ENCODE measurements around the gene PTPRN2. TPM values are rescaled to one million over a fixed set of nuclear protein-coding genes. Genes with fewer than 3 reads are reported as not detected.

The PTPRN2 gene
- total and polyA plus RNA-seq, 9 of the 15 experiments (the other 6 are each of a cell fraction or from before 2014, with no cell fraction given): not detected

GRCh38 chr7:157622000-157622399, 965.6 kb downstream of the PTPRN2 start:
- ChIA-PET CTCF (ENCODE audit: low intra/inter-chr PET ratio) (no interaction called here), POLR2A (no interaction called here)
- DNase-seq (ENCODE audit: extremely low read depth in 1 of 4, low spot score in 3 of 4) (no peak), ATAC-seq (no peak), FAIRE-seq (no peak)
- Histone ChIP-seq H3K4me3 (no peak overlapping the region), H3K9me1 (ENCODE audit: control insufficient read depth, insufficient read depth, low read length) (peaks cover 6% of the 10 kb centered on the region), H4K20me1 (replicated peaks; ENCODE audit: control insufficient read depth, insufficient read depth, low read length) (peaks cover 13% of the 10 kb centered on the region), H3K27me3 (ENCODE audit: control insufficient read depth in 2 of 2, insufficient read depth in 2 of 2, low read length in 2 of 2) (peaks cover 63 to 69% of the 10 kb centered on the region in 2 experiments), H3K27ac (ENCODE audit: extremely low read depth, low read depth, low read length) (no peak overlapping the region), H3K9me3 (replicated peaks; ENCODE audit: control insufficient read depth, insufficient read depth, low read depth, low read length) (no peaks in the 10 kb centered on the region), H2AFZ (ENCODE audit: low read depth, low read length) (no peak overlapping the region), H3K9ac (ENCODE audit: insufficient read depth in 1 of 2, low read depth in 2 of 2, low read length in 2 of 2) (no peak overlapping the region), H3K79me2 (ENCODE audit: control insufficient read depth, insufficient read depth, low read length) (no peaks in the 10 kb centered on the region), H3K4me1 (replicated peaks in 1 of 2; ENCODE audit: control insufficient read depth in 2 of 2, insufficient read depth in 2 of 2, low read length in 2 of 2) (no peaks in the 10 kb centered on the region; a peak in 1 of 5 replicates), H3K36me3 (ENCODE audit: control insufficient read depth, insufficient read depth, low read length) (no peaks in the 10 kb centered on the region), H3K4me2 (ENCODE audit: insufficient read depth, low read length) (no peak overlapping the region)
- under 1% methylated on average over 11 of the region's 11 CpGs for WGBS (ENCODE audit: insufficient coverage, low coverage, missing lambda C conversion rate)
- in situ Hi-C loops (cut with MboI) (no loop called here), intact Hi-C loops (cut with micrococcal nuclease) (no loop called here)
- no TSS peak for BruUV-seq (replicated peaks)
- TF ChIP-seq ZC3H8 (IDR thresholded peaks at IDR 0.05): no peak

- ChIA-PET CTCF (ENCODE audit: low intra/inter-chr PET ratio) (no interaction called here), POLR2A (no interaction called here)
- no peak overlapping the region for H3K27ac ChIP-seq (ENCODE audit: extremely low read depth, low read depth, low read length)
- no peak for TF ChIP-seq JUNB (CRISPR knock-in tag; conservative IDR thresholded peaks at IDR 0.05)
- TF ChIP-seq ZNF512 (tag; IDR thresholded peaks at IDR 0.05): no peak
- TF ChIP-seq ZMIZ1 (IDR thresholded peaks at IDR 0.05; ENCODE audit: low read depth in 2 of 2, low read length in 2 of 2): no peak
- no peak for TF ChIP-seq SIN3A (IDR thresholded peaks at IDR 0.05; ENCODE audit: borderline replicate concordance in 2 of 2, control insufficient read depth in 1 of 2, low read depth in 2 of 2, low read length in 2 of 2)
- ATAC-seq (peak; percentile 44), FAIRE-seq (no peak), DNase-seq (ENCODE audit: extremely low read depth in 1 of 4, low spot score in 3 of 4) (no peak)
- intact Hi-C loops (cut with micrococcal nuclease): no loop called here
- in situ Hi-C loops (cut with MboI): no loop called here
- H3K9me1 ChIP-seq (ENCODE audit: control insufficient read depth, insufficient read depth, low read length): peaks cover 6% of the 10 kb centered on the region
- no peaks in the 10 kb centered on the region; a peak in 1 of 5 replicates for H3K4me1 ChIP-seq (replicated peaks in 1 of 2; ENCODE audit: control insufficient read depth in 2 of 2, insufficient read depth in 2 of 2, low read length in 2 of 2)
- peaks cover 16% of the 10 kb centered on the region for H4K20me1 ChIP-seq (replicated peaks; ENCODE audit: control insufficient read depth, insufficient read depth, low read length)
- no peak overlapping the region for H3K9ac ChIP-seq (ENCODE audit: insufficient read depth in 1 of 2, low read depth in 2 of 2, low read length in 2 of 2)
- no TSS peak for BruUV-seq (replicated peaks)
- peaks cover 64 to 72% of the 10 kb centered on the region in 2 experiments for H3K27me3 ChIP-seq (ENCODE audit: control insufficient read depth in 2 of 2, insufficient read depth in 2 of 2, low read length in 2 of 2)
- no peaks in the 10 kb centered on the region for H3K9me3 ChIP-seq (replicated peaks; ENCODE audit: control insufficient read depth, insufficient read depth, low read depth, low read length)
- H3K36me3 ChIP-seq (ENCODE audit: control insufficient read depth, insufficient read depth, low read length): no peaks in the 10 kb centered on the region
- no peaks in the 10 kb centered on the region for H3K79me2 ChIP-seq (ENCODE audit: control insufficient read depth, insufficient read depth, low read length)
- no peak overlapping the region for H3K4me3 ChIP-seq
- H3K4me2 ChIP-seq (ENCODE audit: insufficient read depth, low read length): no peak overlapping the region
- 1% methylated on average over 33 of the region's 33 CpGs for WGBS (ENCODE audit: insufficient coverage, low coverage, missing lambda C conversion rate)
- H2AFZ ChIP-seq (ENCODE audit: low read depth, low read length): no peak overlapping the region
Observed at GRCh38 chr7:157621131-157621681, 966.4 kb downstream of the PTPRN2 start.
